DND-41 (cell line): ENCODE measurements around the gene PGBD5.

ENCODE experiments used
- EZH2 ChIP-seq: IDR thresholded peaks from 3 replicates; pipeline ENCODE4 v1.6.1; 2012; ENCODE audit warnings: borderline replicate concordance, low read depth, mild to moderate bottlenecking, moderate library complexity, low read length, inconsistent platforms; ENCODE audit not compliant: severe bottlenecking
- TF ChIP-seq, protein P1 (sequence below): IDR thresholded peaks from 2 replicates; pipeline ENCODE4 v1.5.1; 2012; ENCODE audit warnings: borderline replicate concordance, low read length, moderate library complexity, mild to moderate bottlenecking; ENCODE audit not compliant: poor library complexity, severe bottlenecking; ENCODE audit errors: extremely low read depth

DNA sequence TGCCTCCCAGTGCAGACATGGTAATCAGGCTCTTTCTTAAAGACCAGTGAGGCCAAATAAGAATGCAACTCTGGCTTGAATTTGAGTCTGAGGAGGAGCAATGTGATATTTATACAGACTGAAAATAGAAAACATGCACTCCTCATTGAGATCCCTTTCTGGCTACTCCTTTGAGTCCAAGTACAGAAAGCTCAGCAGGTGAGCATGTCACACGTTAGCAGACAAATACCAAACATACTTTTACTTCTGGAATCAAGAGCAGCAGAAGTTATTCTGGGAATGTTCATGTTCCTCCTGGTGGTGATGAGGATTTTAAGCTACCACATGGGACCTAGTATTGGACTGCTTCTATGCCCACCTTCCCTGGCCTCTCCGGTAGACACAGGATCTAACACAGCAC, 48.3 kb downstream of the PGBD5 start:
- TF ChIP-seq EZH2, result no peak
- TF ChIP-seq, protein P1, sequence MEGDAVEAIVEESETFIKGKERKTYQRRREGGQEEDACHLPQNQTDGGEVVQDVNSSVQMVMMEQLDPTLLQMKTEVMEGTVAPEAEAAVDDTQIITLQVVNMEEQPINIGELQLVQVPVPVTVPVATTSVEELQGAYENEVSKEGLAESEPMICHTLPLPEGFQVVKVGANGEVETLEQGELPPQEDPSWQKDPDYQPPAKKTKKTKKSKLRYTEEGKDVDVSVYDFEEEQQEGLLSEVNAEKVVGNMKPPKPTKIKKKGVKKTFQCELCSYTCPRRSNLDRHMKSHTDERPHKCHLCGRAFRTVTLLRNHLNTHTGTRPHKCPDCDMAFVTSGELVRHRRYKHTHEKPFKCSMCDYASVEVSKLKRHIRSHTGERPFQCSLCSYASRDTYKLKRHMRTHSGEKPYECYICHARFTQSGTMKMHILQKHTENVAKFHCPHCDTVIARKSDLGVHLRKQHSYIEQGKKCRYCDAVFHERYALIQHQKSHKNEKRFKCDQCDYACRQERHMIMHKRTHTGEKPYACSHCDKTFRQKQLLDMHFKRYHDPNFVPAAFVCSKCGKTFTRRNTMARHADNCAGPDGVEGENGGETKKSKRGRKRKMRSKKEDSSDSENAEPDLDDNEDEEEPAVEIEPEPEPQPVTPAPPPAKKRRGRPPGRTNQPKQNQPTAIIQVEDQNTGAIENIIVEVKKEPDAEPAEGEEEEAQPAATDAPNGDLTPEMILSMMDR, result no peak
